HepG2 (cell line): ENCODE results near the gene CTDNEP1. TPM values are rescaled to one million over a fixed set of nuclear protein-coding genes. Genes with fewer than 3 reads are reported as not detected.
A peak's percentile ranks its signal among the peaks of the same experiment; 100 is the strongest.

Experiments
- DNMT1 ChIP-seq: sonication (generic); formaldehyde crosslinking; IDR thresholded peaks from 2 replicates; pipeline ENCODE4 v1.5.1; 2020; ENCODE audit warnings: mild to moderate bottlenecking, missing genetic modification reagents
- EHMT2 ChIP-seq: fragments of 200-600 bp; sonication (generic); IDR thresholded peaks from 2 replicates; pipeline ENCODE4 v1.7.0; 2017; ENCODE audit warnings: antibody characterized with exemption, low read depth, low read length, borderline replicate concordance
- GABPA ChIP-seq, 2 experiments: IDR thresholded peaks; 2 replicates each; pipeline ENCODE4 v1.6.1; 2011 to 2016; ENCODE audit warnings: low read depth in 2 of 2, low read length in 1 of 2, missing biosample characterization in 1 of 2, missing genetic modification characterization in 1 of 2
- GATA4 ChIP-seq: sonication (generic); IDR thresholded peaks from 2 replicates; pipeline ENCODE4 v1.6.1; 2016; ENCODE audit warnings: antibody characterized with exemption, low read depth, borderline replicate concordance
- HNRNPH1 ChIP-seq: fragments of 200-400 bp; formaldehyde crosslinking; optimal IDR thresholded peaks from 2 replicates; pipeline ENCODE3; 2017; ENCODE audit warnings: mild to moderate bottlenecking, low read depth, low read length
- KLF9 ChIP-seq: IDR thresholded peaks from 2 replicates; pipeline ENCODE4 v1.6.1; 2016; ENCODE audit warnings: low read depth
- MYPOP ChIP-seq: sonication (generic); formaldehyde crosslinking; IDR thresholded peaks from 2 replicates; pipeline ENCODE4 v1.8.1; 2023; ENCODE audit warnings: mild to moderate bottlenecking, moderate library complexity, missing genetic modification reagents
- TEAD3 ChIP-seq: optimal IDR thresholded peaks from 2 replicates; pipeline ENCODE3; 2016; ENCODE audit warnings: borderline replicate concordance
- TGIF2 ChIP-seq: IDR thresholded peaks from 2 replicates; pipeline ENCODE4 v1.6.1; 2016; ENCODE audit warnings: control low read depth, missing compliant biosample characterization
- TMF1 ChIP-seq: sonication (generic); formaldehyde crosslinking; IDR thresholded peaks from 2 replicates; pipeline ENCODE4 v1.8.1; 2022; ENCODE audit warnings: low read depth, missing genetic modification reagents
- ZNF343 ChIP-seq: sonication (generic); formaldehyde crosslinking; IDR thresholded peaks from 2 replicates; pipeline ENCODE4 v1.4.0; 2020; ENCODE audit warnings: mild to moderate bottlenecking, missing genetic modification reagents
- ZNF451 ChIP-seq: sonication (generic); formaldehyde crosslinking; IDR thresholded peaks from 2 replicates; pipeline ENCODE4 v1.5.0; 2020; ENCODE audit warnings: mild to moderate bottlenecking, missing genetic modification reagents
- ZNF547 ChIP-seq: sonication (generic); formaldehyde crosslinking; IDR thresholded peaks from 2 replicates; pipeline ENCODE4 v1.5.1; 2020; ENCODE audit warnings: mild to moderate bottlenecking, missing genetic modification reagents
- ZNF572 ChIP-seq: sonication (generic); formaldehyde crosslinking; IDR thresholded peaks from 2 replicates; pipeline ENCODE4 v1.5.1; 2020; ENCODE audit warnings: mild to moderate bottlenecking, missing genetic modification reagents
- ZNF607 ChIP-seq: sonication (generic); formaldehyde crosslinking; IDR thresholded peaks from 2 replicates; pipeline ENCODE4 v1.5.1; 2020; ENCODE audit warnings: missing genetic modification reagents, mild to moderate bottlenecking, borderline replicate concordance
- ZNF788 ChIP-seq: sonication (generic); formaldehyde crosslinking; IDR thresholded peaks from 2 replicates; pipeline ENCODE4 v1.5.0; 2020; ENCODE audit warnings: mild to moderate bottlenecking, missing genetic modification reagents, borderline replicate concordance
- ZNF792 ChIP-seq: IDR thresholded peaks from 2 replicates; pipeline ENCODE4 v1.6.1; 2016
- ZSCAN29 ChIP-seq: sonication (generic); formaldehyde crosslinking; conservative IDR thresholded peaks from 2 replicates; pipeline ENCODE4 v1.4.0; 2020; ENCODE audit warnings: mild to moderate bottlenecking, missing genetic modification reagents
- polyA plus RNA-seq, 8 experiments: library from polyadenylated mRNA; depleted of rRNA in 3 of 8; stranded (reverse) in 7 of 8; unstranded in 1 of 8; fragments of >200 nt; fragmentation: Illumina TruSeq in 4 of 8; extraction: Trizol in 4 of 8; gene quantifications; 2 replicates each; pipeline versions ENCODE4 v1.2.1 to v1.2.3, GENCODE V29; 2011 to 2016; ENCODE audit warnings: low read depth in 4 of 8, missing spikeins in 1 of 8, mixed read lengths in 1 of 8; ENCODE audit not compliant: insufficient read depth in 1 of 8
- total RNA-seq, 5 experiments: library from RNA; depleted of rRNA; stranded (reverse); fragments of >200 nt; fragmentation: Illumina TruSeq; extraction: Trizol; gene quantifications; 2 replicates each; pipeline ENCODE4 v1.2.3, GENCODE V29; 2016; ENCODE audit warnings: low read depth in 1 of 5
- TF ChIP-seq, protein P1 (sequence below): sonication (generic); formaldehyde crosslinking; IDR thresholded peaks from 2 replicates; pipeline ENCODE4 v1.4.0; 2020; ENCODE audit warnings: missing genetic modification reagents
- TF ChIP-seq, protein P2 (sequence below): sonication (generic); formaldehyde crosslinking; conservative IDR thresholded peaks from 2 replicates; pipeline ENCODE4 v1.8.0; 2022; ENCODE audit warnings: mild to moderate bottlenecking, moderate library complexity, missing genetic modification reagents
- TF ChIP-seq, protein P3 (sequence below): sonication (generic); formaldehyde crosslinking; IDR thresholded peaks from 2 replicates; pipeline ENCODE4 v1.5.1; 2020; ENCODE audit warnings: missing genetic modification reagents, mild to moderate bottlenecking, borderline replicate concordance
- TF ChIP-seq, protein P4 (sequence below), 2 experiments: sonication (generic) in 1 of 2; formaldehyde crosslinking in 1 of 2; IDR thresholded peaks; 2 replicates each; pipeline versions ENCODE4 v1.4.0 to v1.6.1; 2018 to 2020; ENCODE audit warnings: missing genetic modification reagents in 2 of 2, borderline replicate concordance in 1 of 2, low read depth in 1 of 2, mild to moderate bottlenecking in 1 of 2, missing biosample characterization in 1 of 2

CTDNEP1 gene
- total and polyA plus RNA-seq, 2 of the 13 experiments (the other 11 are each of a cell fraction or from before 2014, with no cell fraction given) = 19.8 to 118 TPM

DNA sequence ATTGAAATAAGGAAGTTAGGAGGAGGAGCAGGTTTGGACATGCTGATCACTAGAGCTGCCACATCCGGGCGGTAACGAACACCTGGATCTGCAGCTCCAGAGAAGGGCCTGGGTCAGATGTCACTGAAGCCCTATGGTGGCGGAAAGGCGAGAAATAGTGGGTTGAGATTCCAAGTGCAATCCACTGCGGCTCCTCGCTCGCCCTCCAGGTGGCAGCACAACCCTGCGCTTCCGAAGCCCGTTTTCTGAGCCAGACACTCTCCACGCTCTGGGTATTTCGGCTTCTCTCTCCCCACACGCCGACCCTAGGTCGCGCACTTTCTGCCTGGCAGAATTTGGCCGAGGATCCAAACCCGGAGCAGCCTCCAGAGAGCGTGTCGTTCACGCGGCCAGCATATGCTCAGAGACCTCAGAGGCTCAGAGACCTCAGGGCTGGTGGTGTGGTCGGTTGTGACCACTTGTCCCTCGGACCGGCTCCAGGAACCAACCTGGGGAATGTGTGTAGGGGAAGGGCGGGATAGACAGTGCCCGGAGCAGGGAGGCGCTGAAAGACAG, 29.1 kb upstream of the CTDNEP1 start (continued):
- TF ChIP-seq TGIF2 (CRISPR knock-in tag) = peak; percentile 77; the same call in 1 of the 2 replicates
- TF ChIP-seq, protein P1, sequence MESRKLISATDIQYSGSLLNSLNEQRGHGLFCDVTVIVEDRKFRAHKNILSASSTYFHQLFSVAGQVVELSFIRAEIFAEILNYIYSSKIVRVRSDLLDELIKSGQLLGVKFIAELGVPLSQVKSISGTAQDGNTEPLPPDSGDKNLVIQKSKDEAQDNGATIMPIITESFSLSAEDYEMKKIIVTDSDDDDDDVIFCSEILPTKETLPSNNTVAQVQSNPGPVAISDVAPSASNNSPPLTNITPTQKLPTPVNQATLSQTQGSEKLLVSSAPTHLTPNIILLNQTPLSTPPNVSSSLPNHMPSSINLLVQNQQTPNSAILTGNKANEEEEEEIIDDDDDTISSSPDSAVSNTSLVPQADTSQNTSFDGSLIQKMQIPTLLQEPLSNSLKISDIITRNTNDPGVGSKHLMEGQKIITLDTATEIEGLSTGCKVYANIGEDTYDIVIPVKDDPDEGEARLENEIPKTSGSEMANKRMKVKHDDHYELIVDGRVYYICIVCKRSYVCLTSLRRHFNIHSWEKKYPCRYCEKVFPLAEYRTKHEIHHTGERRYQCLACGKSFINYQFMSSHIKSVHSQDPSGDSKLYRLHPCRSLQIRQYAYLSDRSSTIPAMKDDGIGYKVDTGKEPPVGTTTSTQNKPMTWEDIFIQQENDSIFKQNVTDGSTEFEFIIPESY = peak; percentile 83
- no peak; the same call in 1 of the 2 replicates for TF ChIP-seq ZNF788
- TF ChIP-seq TMF1 (CRISPR knock-in tag) = peak; percentile 87; the same call in 1 of the 2 replicates
- peak; percentile 73; the same call in 1 of the 2 replicates for TF ChIP-seq MYPOP (CRISPR knock-in tag)
- TF ChIP-seq ZNF792 (CRISPR knock-in tag) = peak; percentile 75
- peak; percentile 79 for TF ChIP-seq TEAD3 (CRISPR knock-in tag)
- peak; percentile 76; the same call in 1 of the 2 replicates for TF ChIP-seq ZNF451 (CRISPR knock-in tag)
- TF ChIP-seq, protein P2, sequence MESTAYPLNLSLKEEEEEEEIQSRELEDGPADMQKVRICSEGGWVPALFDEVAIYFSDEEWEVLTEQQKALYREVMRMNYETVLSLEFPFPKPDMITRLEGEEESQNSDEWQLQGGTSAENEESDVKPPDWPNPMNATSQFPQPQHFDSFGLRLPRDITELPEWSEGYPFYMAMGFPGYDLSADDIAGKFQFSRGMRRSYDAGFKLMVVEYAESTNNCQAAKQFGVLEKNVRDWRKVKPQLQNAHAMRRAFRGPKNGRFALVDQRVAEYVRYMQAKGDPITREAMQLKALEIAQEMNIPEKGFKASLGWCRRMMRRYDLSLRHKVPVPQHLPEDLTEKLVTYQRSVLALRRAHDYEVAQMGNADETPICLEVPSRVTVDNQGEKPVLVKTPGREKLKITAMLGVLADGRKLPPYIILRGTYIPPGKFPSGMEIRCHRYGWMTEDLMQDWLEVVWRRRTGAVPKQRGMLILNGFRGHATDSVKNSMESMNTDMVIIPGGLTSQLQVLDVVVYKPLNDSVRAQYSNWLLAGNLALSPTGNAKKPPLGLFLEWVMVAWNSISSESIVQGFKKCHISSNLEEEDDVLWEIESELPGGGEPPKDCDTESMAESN (CRISPR knock-in tag) = peak; percentile 80; the same call in 1 of the 2 replicates
- TF ChIP-seq KLF9 (CRISPR knock-in tag) = no peak
- TF ChIP-seq DNMT1 (CRISPR knock-in tag) = no peak
- TF ChIP-seq ZSCAN29 = peak; percentile 91
- peak; percentile 9 for TF ChIP-seq HNRNPH1
- peak; percentile 64; the same call in 1 of the 2 replicates for TF ChIP-seq ZNF607 (CRISPR knock-in tag)
- 0 out of 2 replicates have a peak, but pooled peaks have one; percentile 32 for TF ChIP-seq ZNF343 (CRISPR knock-in tag)
- peak; percentile 77; the same call in 1 of the 2 replicates for TF ChIP-seq ZNF572 (CRISPR knock-in tag)
- no peak for TF ChIP-seq EHMT2
- no peak for TF ChIP-seq GATA4
- TF ChIP-seq, protein P3, sequence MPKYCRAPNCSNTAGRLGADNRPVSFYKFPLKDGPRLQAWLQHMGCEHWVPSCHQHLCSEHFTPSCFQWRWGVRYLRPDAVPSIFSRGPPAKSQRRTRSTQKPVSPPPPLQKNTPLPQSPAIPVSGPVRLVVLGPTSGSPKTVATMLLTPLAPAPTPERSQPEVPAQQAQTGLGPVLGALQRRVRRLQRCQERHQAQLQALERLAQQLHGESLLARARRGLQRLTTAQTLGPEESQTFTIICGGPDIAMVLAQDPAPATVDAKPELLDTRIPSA (CRISPR knock-in tag) = no peak
- TF ChIP-seq ZNF547 = peak; percentile 76
- TF ChIP-seq, protein P4, sequence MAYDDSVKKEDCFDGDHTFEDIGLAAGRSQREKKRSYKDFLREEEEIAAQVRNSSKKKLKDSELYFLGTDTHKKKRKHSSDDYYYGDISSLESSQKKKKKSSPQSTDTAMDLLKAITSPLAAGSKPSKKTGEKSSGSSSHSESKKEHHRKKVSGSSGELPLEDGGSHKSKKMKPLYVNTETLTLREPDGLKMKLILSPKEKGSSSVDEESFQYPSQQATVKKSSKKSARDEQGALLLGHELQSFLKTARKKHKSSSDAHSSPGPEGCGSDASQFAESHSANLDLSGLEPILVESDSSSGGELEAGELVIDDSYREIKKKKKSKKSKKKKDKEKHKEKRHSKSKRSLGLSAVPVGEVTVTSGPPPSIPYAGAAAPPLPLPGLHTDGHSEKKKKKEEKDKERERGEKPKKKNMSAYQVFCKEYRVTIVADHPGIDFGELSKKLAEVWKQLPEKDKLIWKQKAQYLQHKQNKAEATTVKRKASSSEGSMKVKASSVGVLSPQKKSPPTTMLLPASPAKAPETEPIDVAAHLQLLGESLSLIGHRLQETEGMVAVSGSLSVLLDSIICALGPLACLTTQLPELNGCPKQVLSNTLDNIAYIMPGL (CRISPR knock-in tag; IDR thresholded peaks at IDR 0.05; ENCODE audit: borderline replicate concordance in 1 of 2, low read depth in 1 of 2) = peak; percentile 78 to 85; a peak in 3 of 4 replicates
- TF ChIP-seq GABPA (IDR thresholded peaks at IDR 0.05; ENCODE audit: low read depth, low read length) = no peak
- peak; percentile 43 for TF ChIP-seq GABPA (CRISPR knock-in tag; IDR thresholded peaks at IDR 0.05; ENCODE audit: low read depth)
